Ishikawa (cell line): ENCODE results near the gene LDLR.

Experiments used
- CEBPB ChIP-seq: IDR thresholded peaks from 2 replicates; pipeline ENCODE4 v1.6.1; 2012
- CREB1 ChIP-seq: IDR thresholded peaks from 2 replicates; pipeline ENCODE4 v1.6.1; 2012; ENCODE audit warnings: low read depth
- EGR1 ChIP-seq: IDR thresholded peaks from 2 replicates; pipeline ENCODE4 v1.6.1; 2012
- EP300 ChIP-seq: IDR thresholded peaks from 2 replicates; pipeline ENCODE4 v1.6.1; 2012; ENCODE audit warnings: borderline replicate concordance
- FOXM1 ChIP-seq: IDR thresholded peaks from 2 replicates; pipeline ENCODE4 v1.6.1; 2012; ENCODE audit warnings: low read depth, borderline replicate concordance
- MAX ChIP-seq: IDR thresholded peaks from 2 replicates; pipeline ENCODE4 v1.6.1; 2012
- NFIC ChIP-seq: IDR thresholded peaks from 2 replicates; pipeline ENCODE4 v1.6.1; 2012
- RAD21 ChIP-seq: IDR thresholded peaks from 2 replicates; pipeline ENCODE4 v1.6.1; 2012; ENCODE audit warnings: low read depth
- REST ChIP-seq: IDR thresholded peaks from 2 replicates; pipeline ENCODE4 v1.6.1; 2012; ENCODE audit warnings: low read depth, mild to moderate bottlenecking
- TAF1 ChIP-seq: IDR thresholded peaks from 2 replicates; pipeline ENCODE4 v1.6.1; 2012; ENCODE audit warnings: low read depth, mild to moderate bottlenecking
- TCF12 ChIP-seq: IDR thresholded peaks from 2 replicates; pipeline ENCODE4 v1.6.1; 2012; ENCODE audit warnings: low read depth
- TEAD4 ChIP-seq: IDR thresholded peaks from 2 replicates; pipeline ENCODE4 v1.6.1; 2012
- USF1 ChIP-seq: IDR thresholded peaks from 2 replicates; pipeline ENCODE4 v1.6.1; 2012
- YY1 ChIP-seq: IDR thresholded peaks from 2 replicates; pipeline ENCODE4 v1.6.1; 2012; ENCODE audit warnings: low read depth
- ZBTB7A ChIP-seq: IDR thresholded peaks from 2 replicates; pipeline ENCODE4 v1.6.1; 2012; ENCODE audit warnings: low read depth

The LDLR gene

GRCh38 chr19:11111771-11112144 lies 22.5 kb downstream of the LDLR start:
- TF ChIP-seq EP300 (no peak), NFIC (peak; percentile 56)

DNA sequence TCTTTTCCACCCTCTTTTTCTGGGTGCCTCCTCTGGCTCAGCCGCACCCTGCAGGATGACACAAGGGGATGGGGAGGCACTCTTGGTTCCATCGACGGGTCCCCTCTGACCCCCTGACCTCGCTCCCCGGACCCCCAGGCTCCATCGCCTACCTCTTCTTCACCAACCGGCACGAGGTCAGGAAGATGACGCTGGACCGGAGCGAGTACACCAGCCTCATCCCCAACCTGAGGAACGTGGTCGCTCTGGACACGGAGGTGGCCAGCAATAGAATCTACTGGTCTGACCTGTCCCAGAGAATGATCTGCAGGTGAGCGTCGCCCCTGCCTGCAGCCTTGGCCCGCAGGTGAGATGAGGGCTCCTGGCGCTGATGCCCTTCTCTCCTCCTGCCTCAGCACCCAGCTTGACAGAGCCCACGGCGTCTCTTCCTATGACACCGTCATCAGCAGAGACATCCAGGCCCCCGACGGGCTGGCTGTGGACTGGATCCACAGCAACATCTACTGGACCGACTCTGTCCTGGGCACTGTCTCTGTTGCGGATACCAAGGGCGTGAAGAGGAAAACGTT lies 24.0 kb downstream of the LDLR start:
- TF ChIP-seq REST (no peak), TAF1 (no peak), MAX (no peak), TEAD4 (no peak), ZBTB7A (no peak), YY1 (no peak), CEBPB (no peak), NFIC (no peak), CREB1 (no peak), RAD21 (no peak), USF1 (no peak), FOXM1 (no peak), EGR1 (no peak), TCF12 (no peak), EP300 (no peak)

- TF ChIP-seq CEBPB (no peak), RAD21 (no peak), EGR1 (no peak), ZBTB7A (no peak), USF1 (no peak), EP300 (no peak), NFIC (no peak), REST (no peak), FOXM1 (no peak), TEAD4 (no peak), YY1 (no peak), CREB1 (no peak), TCF12 (no peak)
Observed at GRCh38 chr19:11115042-11115441, 25.8 kb downstream of the LDLR start.

DNA sequence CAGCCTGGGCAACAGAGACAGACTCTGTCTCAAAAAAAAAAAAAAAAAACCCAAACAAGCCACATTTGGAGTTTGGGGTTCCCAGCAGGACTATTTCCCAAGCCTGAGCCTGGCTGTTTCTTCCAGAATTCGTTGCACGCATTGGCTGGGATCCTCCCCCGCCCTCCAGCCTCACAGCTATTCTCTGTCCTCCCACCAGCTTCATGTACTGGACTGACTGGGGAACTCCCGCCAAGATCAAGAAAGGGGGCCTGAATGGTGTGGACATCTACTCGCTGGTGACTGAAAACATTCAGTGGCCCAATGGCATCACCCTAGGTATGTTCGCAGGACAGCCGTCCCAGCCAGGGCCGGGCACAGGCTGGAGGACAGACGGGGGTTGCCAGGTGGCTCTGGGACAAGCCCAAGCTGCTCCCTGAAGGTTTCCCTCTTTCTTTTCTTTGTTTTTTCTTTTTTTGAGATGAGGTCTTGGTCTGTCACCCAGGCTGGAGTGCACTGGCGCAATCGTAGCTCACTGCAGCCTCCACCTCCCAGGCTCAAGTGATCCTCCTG lies 26.7 kb downstream of the LDLR start:
- no peak for TF ChIP-seq REST
- TF ChIP-seq TCF12, result no peak
- TF ChIP-seq RAD21, result no peak
- no peak for TF ChIP-seq ZBTB7A
- no peak for TF ChIP-seq EGR1
- TF ChIP-seq EP300, result no peak
- no peak for TF ChIP-seq FOXM1
- TF ChIP-seq USF1, result no peak
- TF ChIP-seq TAF1, result no peak
- TF ChIP-seq MAX, result no peak
- TF ChIP-seq CEBPB, result no peak
- no peak for TF ChIP-seq YY1
- TF ChIP-seq TEAD4, result no peak
- no peak for TF ChIP-seq NFIC
- no peak for TF ChIP-seq CREB1
